Measurements from ENCODE around the gene GSTK1. TPM values are rescaled to one million over a fixed set of nuclear protein-coding genes. Genes with fewer than 3 reads are reported as not detected.
A peak's percentile ranks its signal among the peaks of the same experiment; 100 is the strongest.

The GSTK1 gene
- total RNA-seq, 3 donors from 2014 or later = 196 to 242 (median 199) TPM

GRCh38 chr7:143308632-143309031 is 45.4 kb downstream of the GSTK1 start:
- intact Hi-C loops (cut with DNase I; ENCODE audit: low total_unique reads) = loop anchor here (5.0 kb wide), 1 partner anchor 61 kb away; no protein-coding TSS in a partner anchor
- no peaks in the 10 kb centered on the region for H3K9me3 ChIP-seq
- H3K27ac ChIP-seq = no peak overlapping the region
- TF ChIP-seq POLR2A (IDR thresholded peaks at IDR 0.05) = no peak
- TF ChIP-seq POLR2AphosphoS5 (IDR thresholded peaks at IDR 0.05) = no peak
- TF ChIP-seq CTCF (IDR thresholded peaks at IDR 0.05) = no peak
- no peak overlapping the region for H3K4me3 ChIP-seq
- no peaks in the 10 kb centered on the region for H3K27me3 ChIP-seq
- no peak for DNase-seq (ENCODE audit: low spot score in 2 of 2)
- H3K36me3 ChIP-seq = peaks cover 7% of the 10 kb centered on the region
- H3K4me1 ChIP-seq = no peaks in the 10 kb centered on the region

- no peaks in the 10 kb centered on the region for H3K4me1 ChIP-seq
- H3K36me3 ChIP-seq = no peaks in the 10 kb centered on the region
- TF ChIP-seq CTCF (IDR thresholded peaks at IDR 0.05) (no peak), POLR2AphosphoS5 (IDR thresholded peaks at IDR 0.05) (no peak), POLR2A (IDR thresholded peaks at IDR 0.05) (no peak)
- H3K27ac ChIP-seq = no peak overlapping the region
- no peak overlapping the region for H3K4me3 ChIP-seq
- H3K27me3 ChIP-seq = no peaks in the 10 kb centered on the region
- intact Hi-C loops (cut with DNase I; ENCODE audit: low total_unique reads) = no loop called here
- H3K9me3 ChIP-seq = no peaks in the 10 kb centered on the region
- no peak for DNase-seq (ENCODE audit: low spot score in 2 of 2)
Measured at GRCh38 chr7:143314127-143314526, 50.9 kb downstream of the GSTK1 start.

- Histone ChIP-seq H3K27me3 (no peaks in the 10 kb centered on the region), H3K27ac (no peak within 1 kb of the TSS), H3K9me3 (no peaks in the 10 kb centered on the region), H3K4me1 (no peaks in the 10 kb centered on the region), H3K4me3 (no peak within 1 kb of the TSS), H3K36me3 (no peaks in the 10 kb centered on the region)
- TF ChIP-seq CTCF (IDR thresholded peaks at IDR 0.05) = no peak
- no peak for TF ChIP-seq POLR2AphosphoS5 (IDR thresholded peaks at IDR 0.05)
- no peak for TF ChIP-seq POLR2A (IDR thresholded peaks at IDR 0.05)
- intact Hi-C loops (cut with DNase I; ENCODE audit: low total_unique reads) = no loop called here
- no peak for DNase-seq (ENCODE audit: low spot score in 2 of 2)
Measured at GRCh38 chr7:143315776-143316175, 52.5 kb downstream of the GSTK1 start, which contains the start of gene CLCN1. Gene CLCN1 (plus strand): TSS chr7:143316111. CDS start chr7:143316213, 102 bp downstream.

- DNase-seq (ENCODE audit: low spot score in 2 of 2) = no peak
- Histone ChIP-seq H3K4me3 (no peak overlapping the region), H3K36me3 (no peaks in the 10 kb centered on the region), H3K9me3 (no peaks in the 10 kb centered on the region), H3K27ac (no peak overlapping the region), H3K27me3 (no peaks in the 10 kb centered on the region), H3K4me1 (no peaks in the 10 kb centered on the region)
- intact Hi-C loops (cut with DNase I; ENCODE audit: low total_unique reads) = no loop called here
- TF ChIP-seq CTCF (IDR thresholded peaks at IDR 0.05) (no peak), POLR2AphosphoS5 (IDR thresholded peaks at IDR 0.05) (no peak), POLR2A (IDR thresholded peaks at IDR 0.05) (no peak)
Measured at GRCh38 chr7:143316492-143316891, 53.3 kb downstream of the GSTK1 start.

- no peaks in the 10 kb centered on the region for H3K27me3 ChIP-seq
- H3K36me3 ChIP-seq = no peaks in the 10 kb centered on the region
- H3K4me1 ChIP-seq = peaks cover 0 to 4% of the 10 kb centered on the region in 2 donors
- peak overlapping the region; percentile 79 to 94 for H3K27ac ChIP-seq
- no peaks in the 10 kb centered on the region for H3K9me3 ChIP-seq
- TF ChIP-seq CTCF (IDR thresholded peaks at IDR 0.05) = peak; percentile 9 to 48 (median 16)
- TF ChIP-seq POLR2AphosphoS5 (IDR thresholded peaks at IDR 0.05) = peak in 1 of 3 donors; percentile 74
- TF ChIP-seq POLR2A (IDR thresholded peaks at IDR 0.05) = no peak
- intact Hi-C loops (cut with DNase I; ENCODE audit: low total_unique reads) = no loop called here
- DNase-seq (ENCODE audit: low spot score in 2 of 2) = peak in 1 of 2 donors; percentile 90
- H3K4me3 ChIP-seq = no peak overlapping the region
Measured at GRCh38 chr7:143318661-143319060, 55.4 kb downstream of the GSTK1 start.

Other genes with a start within 250 kb of the GSTK1 start
- 1 to 10 TPM in 2 of 3 donors, not detected in 1; 1.2 to 2.0 TPM for gene OR9A2, start 236.3 kb upstream of the GSTK1 start, total RNA-seq
- gene OR6V1, start 211.1 kb upstream of the GSTK1 start, total RNA-seq = not detected
- 1,000 to 10,000 TPM in 1 of 3 donors, 100 to 1,000 TPM in 1, 1 to 10 TPM in 1; 1.6 to 1,201 (median 140) TPM for gene PIP, start 131.4 kb upstream of the GSTK1 start, total RNA-seq
- gene TAS2R39, start 80.0 kb upstream of the GSTK1 start, total RNA-seq = not detected
- gene TAS2R40, start 41.4 kb upstream of the GSTK1 start, total RNA-seq = not detected
- 10 to 100 TPM in 2 of 3 donors, 1 to 10 TPM in 1; 1.4 to 27.4 (median 14.4) TPM for gene TMEM139, start 21.5 kb downstream of the GSTK1 start, total RNA-seq
- gene CASP2, start 24.9 kb downstream of the GSTK1 start, total RNA-seq = 10 to 100 TPM; 11.7 to 24.9 (median 22.8) TPM
- gene CLCN1, start 52.7 kb downstream of the GSTK1 start, total RNA-seq = under 1 TPM in 1 of 3 donors, not detected in 2; 0.29 TPM
- gene FAM131B, start 99.3 kb downstream of the GSTK1 start, total RNA-seq = 1 to 10 TPM in 1 of 3 donors, under 1 TPM in 2; 0.48 to 2.3 (median 0.73) TPM
- 10 to 100 TPM; 60.2 to 61.0 (median 60.4) TPM for gene ZYX, start 117.9 kb downstream of the GSTK1 start, total RNA-seq
- 10 to 100 TPM in 2 of 3 donors, not detected in 1; 11.8 to 15.4 TPM for gene EPHA1, start 145.4 kb downstream of the GSTK1 start, total RNA-seq
- gene TAS2R60, start 180.0 kb downstream of the GSTK1 start, total RNA-seq = 1 to 10 TPM in 1 of 3 donors, not detected in 2; 1.6 TPM
- 1 to 10 TPM in 1 of 3 donors, under 1 TPM in 1, not detected in 1; 0.66 to 1.3 TPM for gene TAS2R41, start 214.4 kb downstream of the GSTK1 start, total RNA-seq